Skeletal muscle satellite cell (primary cell): ENCODE measurements around the gene FNIP2.
A peak's percentile ranks its signal among the peaks of the same experiment; 100 is the strongest.
"Not testable (repeated sequence)": the region's sequence is repeated elsewhere in the genome, so short reads cannot be mapped to it uniquely, and the experiment has no call there.

ENCODE experiments used
- H3K27me3 ChIP-seq: 2 replicates; pipeline ENCODE4 v1.7.0; 2013; ENCODE audit warnings: low read length; ENCODE audit not compliant: control insufficient read depth, insufficient read depth
- H3K36me3 ChIP-seq: 2 replicates; pipeline ENCODE4 v1.7.0; 2013; ENCODE audit warnings: mild to moderate bottlenecking, control low read depth, low read length; ENCODE audit not compliant: insufficient read depth
- H3K4me1 ChIP-seq: 2 replicates; pipeline ENCODE4 v1.7.0; 2013; ENCODE audit warnings: low read length; ENCODE audit not compliant: control insufficient read depth, insufficient read depth
- H3K4me2 ChIP-seq: 2 replicates; pipeline ENCODE4 v1.7.0; 2013; ENCODE audit warnings: mild to moderate bottlenecking, low read length
- H3K4me3 ChIP-seq: 2 replicates; pipeline ENCODE4 v1.7.0; 2013; ENCODE audit warnings: low read length
- H3K9ac ChIP-seq: 2 replicates; pipeline ENCODE4 v1.7.0; 2013; ENCODE audit warnings: mild to moderate bottlenecking, low read depth, low read length, moderate library complexity
- H3K9me3 ChIP-seq: replicated peaks from 2 replicates; pipeline ENCODE4 v1.7.0; 2013; ENCODE audit warnings: mild to moderate bottlenecking, control low read depth, low read length

FNIP2 gene

DNA sequence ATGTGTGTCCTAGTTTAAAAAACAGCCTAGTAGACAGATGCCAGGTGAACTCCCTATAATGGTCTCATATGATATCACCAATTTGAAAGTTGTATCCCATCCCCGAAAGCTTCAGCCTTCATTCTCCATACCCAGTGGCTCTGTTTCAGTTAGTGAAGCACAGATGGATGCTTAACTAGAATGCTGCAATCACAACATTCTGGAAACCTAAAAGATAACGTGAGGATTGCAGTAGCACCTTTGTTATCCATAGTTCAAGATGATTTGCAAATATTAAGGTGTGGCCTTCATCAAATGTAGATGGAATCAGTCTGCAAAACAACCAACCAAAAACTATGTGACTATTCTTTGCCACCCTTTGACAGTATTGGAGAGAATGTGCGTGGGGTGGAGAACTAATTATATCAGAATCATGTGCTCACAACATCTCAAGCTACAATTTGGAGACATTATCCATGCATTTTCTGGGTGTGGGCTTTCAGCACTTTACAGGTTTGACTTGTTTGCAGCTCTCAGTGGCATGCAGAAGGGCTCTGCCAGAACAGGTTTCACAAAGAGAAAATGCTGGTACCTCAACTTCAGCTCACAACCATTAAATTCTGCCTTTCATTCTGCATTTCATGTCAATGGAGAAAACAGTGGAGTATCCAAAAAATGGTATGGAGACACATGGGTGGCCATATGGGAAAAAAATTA lies 27.4 kb upstream of the FNIP2 start:
- Histone ChIP-seq H3K4me2 (no peak overlapping the region), H3K36me3 (no peaks in the 10 kb centered on the region), H3K4me1 (no peaks in the 10 kb centered on the region), H3K27me3 (peaks cover 4% of the 10 kb centered on the region), H3K4me3 (no peak overlapping the region), H3K9me3 (no peaks in the 10 kb centered on the region), H3K9ac (no peak overlapping the region)

DNA sequence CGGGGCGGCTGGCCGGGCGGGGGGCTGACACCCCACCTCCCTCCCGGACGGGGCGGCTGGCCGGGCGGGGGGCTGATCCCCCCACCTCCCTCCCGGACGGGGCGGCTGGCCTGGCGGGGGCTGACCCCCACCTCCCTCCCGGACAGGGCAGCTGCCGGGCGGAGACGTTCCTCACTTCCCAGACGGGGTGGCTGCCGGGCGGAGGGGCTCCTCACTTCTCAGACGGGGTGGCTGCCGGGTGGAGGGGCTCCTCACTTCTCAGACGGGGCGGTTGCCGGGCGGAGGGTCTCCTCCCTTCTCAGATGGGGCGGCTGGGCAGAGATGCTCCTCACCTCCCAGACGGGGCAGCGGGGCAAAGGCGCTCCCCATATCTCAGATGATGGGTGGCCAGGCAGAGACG lies 22.3 kb upstream of the FNIP2 start:
- H3K27me3 ChIP-seq, H3K4me2 ChIP-seq, H3K9me3 ChIP-seq, H3K4me3 ChIP-seq, H3K9ac ChIP-seq, H3K4me1 ChIP-seq, H3K36me3 ChIP-seq: not testable (repeated sequence)

- Histone ChIP-seq H3K4me1 (peaks cover 9% of the 10 kb centered on the region), H3K4me2 (no peak overlapping the region), H3K9me3 (no peaks in the 10 kb centered on the region), H3K4me3 (no peak overlapping the region), H3K36me3 (no peaks in the 10 kb centered on the region), H3K27me3 (no peaks in the 10 kb centered on the region), H3K9ac (peak overlapping the region; percentile 41)
Measured at GRCh38 chr4:158750379-158750778, 18.4 kb upstream of the FNIP2 start.

GRCh38 chr4:158754385-158755180 lies 14.2 kb upstream of the FNIP2 start:
- Histone ChIP-seq H3K4me1 (peaks cover 9% of the 10 kb centered on the region), H3K36me3 (no peaks in the 10 kb centered on the region), H3K9ac (no peak overlapping the region), H3K4me2 (no peak overlapping the region), H3K27me3 (no peaks in the 10 kb centered on the region), H3K4me3 (no peak overlapping the region), H3K9me3 (no peaks in the 10 kb centered on the region)

- not testable (repeated sequence) for H3K9me3 ChIP-seq, H3K4me3 ChIP-seq, H3K36me3 ChIP-seq, H3K9ac ChIP-seq, H3K4me2 ChIP-seq, H3K27me3 ChIP-seq, H3K4me1 ChIP-seq
Measured at GRCh38 chr4:158755819-158756218, 13.0 kb upstream of the FNIP2 start.

DNA sequence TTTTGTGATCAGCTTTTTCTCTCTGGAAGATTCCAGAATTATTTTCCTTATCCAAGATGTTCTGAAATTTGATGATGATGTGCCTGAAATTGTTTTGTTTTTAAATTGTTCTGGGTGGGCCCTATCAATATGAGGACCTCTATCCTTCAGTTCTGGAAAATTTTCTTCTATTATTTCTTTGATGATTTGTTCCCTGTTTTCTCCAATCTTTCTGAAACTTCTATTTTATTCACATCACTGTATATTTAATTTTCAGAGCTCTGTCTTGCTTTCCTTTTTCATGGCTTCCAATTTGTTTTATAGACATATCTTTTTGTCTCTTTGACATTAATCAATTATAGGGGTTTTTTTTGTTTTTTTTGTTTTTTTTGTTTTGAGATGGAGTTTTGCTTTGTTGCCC lies 12.2 kb upstream of the FNIP2 start:
- Histone ChIP-seq H3K4me3 (no peak overlapping the region), H3K4me2 (no peak overlapping the region), H3K4me1 (no peaks in the 10 kb centered on the region), H3K9ac (no peak overlapping the region), H3K27me3 (no peaks in the 10 kb centered on the region), H3K36me3 (no peaks in the 10 kb centered on the region), H3K9me3 (no peaks in the 10 kb centered on the region)

DNA sequence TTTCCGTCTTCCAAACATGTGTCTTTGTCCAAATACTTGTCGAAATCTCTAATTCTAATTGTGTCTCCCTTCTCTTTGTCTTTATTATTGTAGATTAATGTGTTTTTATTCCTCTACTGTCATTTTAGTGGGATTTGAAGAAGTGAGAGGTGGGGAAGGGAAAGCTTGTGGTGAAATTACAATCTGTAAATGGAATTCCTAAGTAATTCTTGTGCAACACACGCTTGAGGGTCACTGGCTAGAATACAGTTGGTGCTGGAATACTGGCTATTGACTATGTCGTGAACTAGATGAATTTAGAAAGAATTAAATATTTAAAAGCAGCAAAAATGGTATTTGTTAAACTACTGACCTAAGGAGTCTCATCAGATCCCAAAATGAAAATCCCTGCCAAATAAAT lies 10.7 kb upstream of the FNIP2 start:
- H3K27me3 ChIP-seq = no peaks in the 10 kb centered on the region
- no peaks in the 10 kb centered on the region for H3K9me3 ChIP-seq
- H3K9ac ChIP-seq = no peak overlapping the region
- no peak overlapping the region for H3K4me3 ChIP-seq
- H3K4me1 ChIP-seq = no peaks in the 10 kb centered on the region
- H3K4me2 ChIP-seq = no peak overlapping the region
- H3K36me3 ChIP-seq = no peaks in the 10 kb centered on the region

DNA sequence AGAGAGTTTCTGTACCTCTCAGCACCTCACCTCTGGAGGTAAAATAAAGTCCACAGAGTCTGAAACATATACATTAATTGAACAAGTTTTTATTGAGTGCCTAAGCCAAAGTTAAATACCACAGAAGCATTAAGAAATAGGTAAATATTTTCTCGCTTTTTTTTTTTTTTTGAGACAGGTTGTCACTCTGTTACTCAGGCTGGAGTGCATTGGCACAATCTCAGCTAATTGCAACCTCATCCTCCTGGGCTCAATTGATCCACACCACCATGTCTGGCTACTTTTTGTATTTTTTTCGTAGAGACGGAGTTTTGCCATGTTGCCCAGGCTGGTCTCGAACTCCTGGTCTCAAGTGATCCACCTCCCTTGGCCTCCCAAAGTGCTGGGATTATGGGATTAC lies 10.1 kb upstream of the FNIP2 start:
- Histone ChIP-seq H3K9me3 (no peaks in the 10 kb centered on the region), H3K27me3 (no peaks in the 10 kb centered on the region), H3K4me3 (no peak overlapping the region)

GRCh38 chr4:158759539-158759938 lies 9.3 kb upstream of the FNIP2 start:
- H3K4me2 ChIP-seq, H3K36me3 ChIP-seq, H3K4me1 ChIP-seq, H3K9ac ChIP-seq, H3K9me3 ChIP-seq, H3K27me3 ChIP-seq, H3K4me3 ChIP-seq: not testable (repeated sequence)

More for the DNA sequence above, 10.1 kb upstream of the FNIP2 start:
- Histone ChIP-seq H3K4me1 (no peaks in the 10 kb centered on the region), H3K4me2 (no peak overlapping the region), H3K36me3 (no peaks in the 10 kb centered on the region), H3K9ac (no peak overlapping the region)

- no peaks in the 10 kb centered on the region for H3K27me3 ChIP-seq
- H3K36me3 ChIP-seq = no peaks in the 10 kb centered on the region
- H3K9ac ChIP-seq = no peak overlapping the region
- no peak overlapping the region for H3K4me3 ChIP-seq
- no peaks in the 10 kb centered on the region for H3K9me3 ChIP-seq
- H3K4me1 ChIP-seq = no peaks in the 10 kb centered on the region
- no peak overlapping the region for H3K4me2 ChIP-seq
Measured at GRCh38 chr4:158760866-158761265, 8.0 kb upstream of the FNIP2 start.

GRCh38 chr4:158762553-158762952 lies 6.3 kb upstream of the FNIP2 start:
- H3K9me3 ChIP-seq = no peaks in the 10 kb centered on the region
- H3K36me3 ChIP-seq = no peaks in the 10 kb centered on the region
- H3K9ac ChIP-seq = no peak overlapping the region
- H3K27me3 ChIP-seq = no peaks in the 10 kb centered on the region
- no peaks in the 10 kb centered on the region for H3K4me1 ChIP-seq
- no peak overlapping the region for H3K4me3 ChIP-seq
- no peak overlapping the region for H3K4me2 ChIP-seq

DNA sequence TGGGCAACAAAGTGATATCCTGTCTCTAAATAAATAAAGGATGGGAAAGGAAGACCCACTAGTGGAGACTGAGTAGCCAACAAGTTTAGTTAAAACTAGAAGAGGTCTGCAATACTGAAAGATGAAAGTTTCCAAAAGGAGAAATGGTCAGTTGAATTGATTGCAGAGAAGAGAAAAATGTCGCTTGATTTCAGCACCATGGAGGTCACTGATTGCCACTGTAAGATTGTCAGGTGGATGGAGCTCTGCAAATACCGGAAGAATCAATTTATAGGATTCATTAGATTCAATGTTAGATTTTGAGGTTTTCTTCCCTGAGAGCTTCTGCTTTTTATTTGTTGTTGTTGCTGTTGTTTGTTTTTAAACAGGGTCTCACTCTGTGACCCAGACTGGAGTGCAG lies 5.4 kb upstream of the FNIP2 start:
- Histone ChIP-seq H3K4me2 (no peak overlapping the region), H3K36me3 (no peaks in the 10 kb centered on the region), H3K4me3 (no peak overlapping the region), H3K4me1 (no peaks in the 10 kb centered on the region), H3K27me3 (no peaks in the 10 kb centered on the region), H3K9me3 (no peaks in the 10 kb centered on the region), H3K9ac (no peak overlapping the region)
